Fibroblast of villous mesenchyme (primary cell): Measurements from ENCODE around the gene IRF6. TPM values are rescaled to one million over a fixed set of nuclear protein-coding genes. Genes with fewer than 3 reads are reported as not detected.

Experiments used
- DNase-seq: peaks from one replicate; pipeline ENCODE4 v3.0.0-alpha.2; 2010; ENCODE audit warnings: low read depth
- H3K4me3 ChIP-seq: 2 replicates; pipeline ENCODE4 v1.5.1; 2011; ENCODE audit warnings: low read depth, mild to moderate bottlenecking, low read length
- CTCF ChIP-seq: IDR thresholded peaks from 2 replicates; pipeline ENCODE4 v1.5.1; 2012; ENCODE audit warnings: low read depth, mild to moderate bottlenecking, low read length; ENCODE audit not compliant: insufficient read depth
- total RNA-seq: library from RNA; depleted of rRNA; stranded (reverse); fragments of >200 nt; gene quantifications from 2 replicates; pipeline ENCODE4 v1.2.3, GENCODE V29; 2012

Gene IRF6
- total RNA-seq, 1 donor, result under 0.01 TPM

DNA sequence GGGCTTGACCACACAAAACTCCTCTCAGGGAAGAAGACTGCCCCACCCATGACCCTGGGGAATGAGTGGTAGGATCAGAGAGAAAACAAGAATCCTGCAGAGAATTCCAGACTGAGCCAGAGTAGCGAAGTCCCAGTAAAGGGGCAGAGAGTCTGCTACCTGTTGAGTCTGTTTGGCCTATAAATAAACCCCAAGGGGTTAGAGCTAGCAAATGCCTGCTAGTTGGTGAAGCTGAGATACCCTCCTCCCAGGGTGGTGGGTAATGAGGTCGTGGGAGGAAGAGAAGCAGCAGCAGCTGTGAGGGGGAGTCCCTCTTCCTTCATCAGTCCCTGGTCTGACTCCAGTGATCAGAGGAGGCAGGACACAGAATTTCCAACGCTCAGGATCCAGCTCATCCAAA, 47.5 kb downstream of the IRF6 start:
- TF ChIP-seq CTCF, result no peak
- no peak for DNase-seq
- H3K4me3 ChIP-seq, result no peak overlapping the region

GRCh38 chr1:209756615-209757445, 49.1 kb downstream of the IRF6 start:
- no peak overlapping the region for H3K4me3 ChIP-seq
- DNase-seq, result no peak
- no peak for TF ChIP-seq CTCF

DNA sequence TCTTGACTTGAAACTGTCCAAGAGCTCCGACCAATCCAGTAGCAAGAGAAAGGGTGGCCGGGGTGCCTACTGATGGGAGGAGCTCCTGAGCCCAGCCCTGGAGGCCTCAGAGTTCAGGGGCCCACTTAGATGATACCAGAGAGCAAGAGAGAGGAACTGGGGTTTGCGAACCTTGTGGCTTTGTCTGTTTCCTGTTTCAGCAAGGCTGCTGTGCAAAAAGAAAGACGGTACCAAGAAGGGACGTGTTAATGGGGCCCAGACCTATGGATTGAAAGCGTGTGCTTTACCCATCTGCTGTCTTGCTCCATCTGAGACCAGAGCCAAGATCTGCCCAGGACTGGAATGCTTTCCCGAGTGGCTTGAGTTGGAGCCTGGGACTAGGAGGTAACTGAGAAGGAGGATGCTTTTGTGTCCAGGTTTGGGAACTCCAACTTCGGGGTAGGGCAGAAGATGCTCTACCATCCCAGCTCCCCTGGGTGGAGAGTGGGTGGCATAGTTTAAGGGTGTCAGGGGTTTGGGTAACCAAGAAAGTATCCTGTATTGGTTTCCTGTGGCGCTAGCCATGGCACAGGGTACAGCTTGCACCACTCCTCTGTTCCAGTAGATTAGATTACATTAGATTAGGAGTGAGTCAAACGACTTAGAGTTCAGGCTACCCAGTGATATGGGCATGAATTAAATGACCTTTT, 49.9 kb downstream of the IRF6 start, which contains the start of gene TRAF3IP3:
TRAF3IP3 (plus strand) TSS at position 128 of the 689 bp plus-strand sequence. CDS start 3,987 bp downstream, outside the sequence.
- no peak for TF ChIP-seq CTCF
- H3K4me3 ChIP-seq, result no peak within 1 kb of the TSS
- no peak for DNase-seq

DNA sequence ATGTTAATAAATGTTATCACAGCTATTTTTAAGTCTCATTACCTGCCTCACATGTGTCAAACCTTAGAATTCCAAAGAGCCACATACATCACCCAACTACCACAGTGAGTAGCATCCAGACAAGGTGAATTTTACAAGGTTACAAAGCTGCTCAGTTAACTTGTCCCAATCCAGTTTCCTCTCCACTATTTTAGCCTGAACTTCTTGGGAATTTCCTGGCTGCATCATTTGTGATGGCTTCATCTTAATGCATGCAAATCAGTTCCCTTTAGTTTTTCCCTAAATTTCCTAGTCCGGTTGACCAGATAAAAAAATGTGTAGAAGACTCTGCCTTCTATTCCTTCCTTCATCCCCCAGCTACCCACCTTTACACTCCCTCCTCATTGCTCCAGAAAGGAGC, 50.7 kb downstream of the IRF6 start:
- no peak for TF ChIP-seq CTCF
- no peak for DNase-seq
- no peak overlapping the region for H3K4me3 ChIP-seq

DNA sequence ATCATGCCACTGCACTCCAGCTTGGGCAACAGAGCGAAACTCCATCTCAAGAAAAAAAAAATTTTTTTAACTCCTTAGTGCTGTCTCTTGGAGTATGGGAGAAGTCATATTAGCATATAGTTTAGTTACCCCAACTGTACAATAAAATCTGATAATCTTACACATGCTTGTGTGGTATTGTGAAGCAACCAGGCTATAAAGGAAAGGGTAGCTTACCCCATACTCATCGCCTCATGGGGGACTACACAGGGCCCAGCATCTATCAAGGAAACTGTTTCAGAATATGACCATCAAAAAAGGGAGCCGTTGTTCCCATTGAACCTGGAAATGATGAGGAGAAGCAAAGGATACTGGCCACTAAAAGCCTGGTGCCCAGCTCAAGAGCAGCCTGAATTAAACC, 53.1 kb downstream of the IRF6 start:
- TF ChIP-seq CTCF, result no peak
- no peak for DNase-seq
- H3K4me3 ChIP-seq, result no peak overlapping the region

DNA sequence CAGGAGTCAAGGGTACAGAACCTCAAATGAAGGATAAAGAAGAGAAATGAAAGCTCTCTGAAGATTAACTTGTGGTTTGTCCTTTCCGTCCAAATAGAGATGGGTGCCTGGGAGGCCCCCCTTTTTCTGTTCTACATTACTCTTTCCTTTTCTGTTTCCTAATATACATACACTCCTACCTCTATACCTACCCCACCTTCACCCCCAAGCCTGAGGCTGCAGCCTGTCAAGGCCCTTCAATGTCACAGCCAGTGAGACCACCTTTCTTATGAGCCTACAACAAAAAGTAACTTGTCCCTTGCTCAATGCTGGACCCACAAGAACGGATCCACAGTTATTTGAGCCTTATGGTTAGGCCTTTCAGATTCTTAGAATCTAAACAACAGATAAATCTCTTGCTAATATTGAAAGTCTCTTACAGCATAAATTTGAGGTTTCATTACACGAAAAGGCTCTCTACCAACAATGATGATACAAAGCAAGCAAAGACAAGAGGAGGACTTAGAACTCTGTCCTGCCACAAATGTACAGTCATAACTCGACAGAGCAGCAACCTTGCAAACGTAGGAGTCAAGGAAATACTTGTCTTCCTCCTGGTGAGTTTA, 54.2 kb downstream of the IRF6 start:
- TF ChIP-seq CTCF, result no peak
- no peak for DNase-seq
- no peak overlapping the region for H3K4me3 ChIP-seq
